Activated CD4-positive, alpha-beta T cell treated with anti-CD3 and anti-CD28 coated beads for 1 hour (primary cell): Measurements from ENCODE around the gene BGN.
A peak's percentile ranks its signal among the peaks of the same experiment; 100 is the strongest.

Source experiments
- DNase-seq: peaks from one replicate; pipeline ENCODE4 v3.0.0-alpha.2; 2020

Gene BGN

DNA sequence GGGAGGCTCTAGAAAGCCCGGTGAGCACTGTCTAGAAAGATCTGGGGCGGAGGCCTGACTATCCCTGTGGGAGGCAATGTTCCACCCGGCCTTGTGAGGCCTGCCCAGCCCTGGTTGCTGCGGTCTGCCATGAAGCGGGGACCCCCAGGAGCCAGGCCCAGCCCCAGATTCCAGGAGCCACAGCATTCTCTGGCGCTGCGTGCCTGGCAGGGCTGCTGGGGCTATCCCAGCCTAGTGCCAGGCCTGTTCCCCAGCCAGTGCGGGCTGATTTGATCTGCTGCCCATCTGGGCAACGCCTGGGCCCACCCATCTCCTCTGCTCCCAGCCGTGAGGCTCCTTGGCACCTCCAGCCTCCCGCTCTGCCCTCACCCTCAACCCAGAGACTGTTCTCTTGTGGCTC is 42.3 kb downstream of the BGN start:
- DNase-seq: no peak

DNA sequence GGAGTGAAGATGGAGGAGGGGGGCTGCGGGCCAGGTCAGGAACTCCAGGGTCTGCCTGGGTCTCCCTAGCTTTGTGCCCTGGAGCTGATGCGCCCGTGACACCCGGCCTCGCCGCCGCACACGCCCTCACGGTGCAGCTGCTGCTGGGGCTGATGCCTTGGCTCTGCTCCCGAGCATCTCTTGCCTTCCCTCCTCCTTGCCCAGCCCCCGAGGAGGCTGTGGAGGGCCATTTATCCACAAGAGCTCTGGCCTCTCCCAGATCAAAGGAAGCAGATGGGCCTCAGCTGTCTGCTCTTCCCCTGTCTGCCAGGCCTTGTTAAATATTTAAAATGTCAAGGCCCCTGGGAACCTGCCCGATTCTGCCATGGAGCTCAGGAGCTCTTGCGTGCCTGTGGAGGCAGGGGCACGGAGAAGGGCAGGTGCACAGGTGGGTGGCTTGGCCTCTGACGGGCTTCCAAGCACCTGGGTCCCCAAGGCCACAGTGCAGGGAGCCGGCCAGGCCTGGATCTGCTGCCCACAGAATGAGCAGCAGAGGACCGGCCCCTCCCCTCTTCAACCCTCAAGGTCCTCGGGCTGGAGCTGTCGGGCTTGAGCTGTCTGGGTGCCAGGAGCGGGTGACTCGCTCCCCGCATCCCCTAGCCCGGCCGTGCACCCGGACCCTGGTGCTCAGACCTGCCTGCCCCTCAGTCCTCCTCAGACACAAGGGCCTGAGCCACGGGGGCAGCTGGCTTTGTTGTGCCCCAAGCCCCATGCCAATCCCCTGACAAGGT is 42.9 kb downstream of the BGN start:
- no peak for DNase-seq

DNA sequence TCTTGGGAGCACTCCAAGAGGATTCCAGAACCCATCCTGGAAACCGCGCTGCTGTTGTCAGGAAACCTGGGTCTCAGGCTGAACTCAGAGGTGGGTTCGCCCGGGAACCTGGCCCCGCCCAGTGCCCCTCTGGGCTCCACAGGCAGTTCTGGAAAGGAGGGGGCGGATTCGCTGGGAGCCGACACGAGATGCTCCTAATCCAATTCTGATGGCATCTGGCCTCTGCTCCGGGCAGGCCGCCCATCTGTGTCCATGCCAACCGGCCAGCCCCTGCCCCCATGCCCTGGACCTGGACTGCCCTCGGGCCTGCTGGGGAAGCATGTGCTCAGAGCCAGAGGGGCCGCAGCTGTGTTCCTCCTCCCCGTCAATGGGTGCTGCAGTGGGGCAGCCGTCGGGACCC is 43.6 kb downstream of the BGN start:
- DNase-seq: no peak

DNA sequence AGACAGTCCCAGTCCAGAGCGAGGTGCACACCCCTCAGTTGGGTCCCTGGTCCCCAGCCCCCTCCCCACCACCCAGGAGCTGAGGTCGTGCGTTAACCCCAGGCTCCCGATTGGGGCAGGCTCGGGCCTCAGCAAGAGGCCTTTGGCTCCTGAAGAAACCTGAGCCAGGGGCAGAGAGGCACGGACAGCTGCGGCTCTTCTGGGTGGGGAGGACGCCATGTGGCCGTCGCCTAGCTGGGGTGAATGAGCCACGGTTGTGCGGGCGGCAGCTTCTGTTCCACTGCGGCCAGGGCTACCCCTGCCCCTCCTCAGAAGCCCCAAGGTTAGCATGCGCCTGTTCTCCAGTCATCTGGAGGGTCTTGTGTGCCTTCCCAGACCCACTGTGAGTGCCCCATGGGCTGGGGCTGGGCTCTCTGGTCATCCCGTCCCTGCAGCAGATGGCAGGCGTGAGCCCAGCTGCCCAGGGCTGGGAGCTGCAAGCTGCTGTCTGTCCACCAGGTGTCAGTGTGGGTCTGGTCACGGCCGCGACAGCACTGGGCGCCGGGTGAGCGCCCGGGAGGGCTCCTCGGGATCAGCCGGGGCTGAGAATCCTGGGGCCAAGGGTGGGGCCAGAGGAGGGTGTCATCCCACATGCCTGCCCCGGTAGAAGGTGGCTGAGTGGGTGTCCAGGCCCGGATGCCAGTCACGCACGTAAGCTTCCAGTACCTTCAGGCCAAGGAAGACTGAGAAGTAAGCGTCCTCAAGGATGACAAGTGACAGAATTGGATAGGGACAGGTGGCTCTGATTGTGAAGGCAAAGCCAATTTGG is 44.6 kb downstream of the BGN start:
- peak; percentile 25 for DNase-seq

DNA sequence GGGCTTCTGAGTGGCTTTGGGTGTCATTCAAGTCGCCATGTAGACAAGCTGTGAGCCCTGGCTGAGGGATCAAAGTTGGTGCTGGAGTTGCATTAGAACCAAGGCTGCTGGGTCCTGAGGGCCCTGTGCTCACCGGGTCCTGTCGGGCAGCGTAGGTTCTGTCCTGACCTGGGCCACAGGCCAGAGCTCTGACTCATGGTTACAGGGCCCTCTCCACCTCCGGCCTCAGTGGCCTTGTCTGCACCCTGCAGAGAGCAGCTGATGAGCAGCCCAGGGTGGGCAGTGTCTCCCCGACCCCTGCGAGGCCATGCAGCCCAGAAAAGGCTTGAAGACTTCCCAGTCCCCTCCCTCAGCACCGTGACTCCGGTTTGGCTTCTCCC is 45.2 kb downstream of the BGN start:
- DNase-seq: no peak

DNA sequence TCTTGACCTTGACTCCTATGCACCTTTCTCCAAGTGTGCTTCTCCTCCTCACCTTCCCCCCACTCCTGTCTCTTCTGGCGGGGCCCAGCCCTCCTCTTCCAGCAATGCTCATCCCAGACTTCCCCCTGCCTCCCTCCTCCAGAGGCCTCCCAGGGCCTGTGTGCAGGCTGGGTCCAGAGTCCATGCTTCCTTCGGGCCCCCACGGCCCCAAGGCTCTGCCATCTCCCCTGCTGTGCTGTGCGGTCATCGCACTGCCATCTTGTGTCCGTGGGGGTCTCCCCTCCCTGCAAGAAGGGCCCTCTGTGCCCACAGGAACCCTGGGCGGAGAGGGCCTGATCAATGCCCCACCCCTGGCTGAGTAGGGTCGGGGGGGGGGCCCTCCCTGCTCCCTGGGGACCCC is 49.9 kb downstream of the BGN start:
- DNase-seq: no peak

DNA sequence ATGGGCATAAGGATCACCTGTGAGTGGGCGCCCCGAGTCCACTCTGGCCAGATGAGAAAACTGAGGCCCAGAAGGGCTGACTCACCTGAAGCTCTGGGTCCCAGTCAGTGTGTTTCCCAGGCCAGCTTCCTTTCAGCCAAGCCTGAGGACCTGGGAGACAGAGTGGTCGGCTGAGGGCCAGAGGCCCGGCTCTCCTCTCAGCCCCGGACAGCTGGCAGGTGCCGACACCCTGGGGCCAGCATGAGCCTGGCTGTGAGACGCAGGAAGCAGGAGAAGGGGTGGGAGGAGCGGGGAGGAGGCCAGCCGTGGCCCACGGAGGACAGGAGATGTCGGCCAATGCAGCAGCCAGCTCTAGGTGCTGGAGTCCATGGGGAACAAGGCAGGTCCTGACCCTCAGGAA is 51.6 kb downstream of the BGN start:
- no peak for DNase-seq

DNA sequence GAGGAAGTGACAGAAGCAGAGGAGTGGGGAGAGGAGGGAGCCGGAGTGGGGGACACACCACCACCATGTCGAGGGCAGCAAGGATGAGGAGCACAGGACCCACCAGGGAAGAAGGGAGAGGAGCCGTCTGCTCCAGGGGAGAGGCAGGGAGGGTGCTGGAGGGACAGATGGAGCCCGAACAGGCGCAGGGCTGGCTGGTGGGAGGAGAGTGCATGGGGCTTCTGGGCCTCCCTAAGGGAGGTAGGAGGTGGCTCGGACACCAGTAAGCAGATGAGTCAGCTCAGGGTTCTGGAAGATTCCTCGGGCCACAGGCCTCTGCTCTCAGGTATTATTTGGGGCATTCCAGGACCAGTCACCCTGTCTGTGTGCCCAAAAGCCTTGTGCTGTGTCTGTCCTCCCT is 52.4 kb downstream of the BGN start:
- DNase-seq: no peak

DNA sequence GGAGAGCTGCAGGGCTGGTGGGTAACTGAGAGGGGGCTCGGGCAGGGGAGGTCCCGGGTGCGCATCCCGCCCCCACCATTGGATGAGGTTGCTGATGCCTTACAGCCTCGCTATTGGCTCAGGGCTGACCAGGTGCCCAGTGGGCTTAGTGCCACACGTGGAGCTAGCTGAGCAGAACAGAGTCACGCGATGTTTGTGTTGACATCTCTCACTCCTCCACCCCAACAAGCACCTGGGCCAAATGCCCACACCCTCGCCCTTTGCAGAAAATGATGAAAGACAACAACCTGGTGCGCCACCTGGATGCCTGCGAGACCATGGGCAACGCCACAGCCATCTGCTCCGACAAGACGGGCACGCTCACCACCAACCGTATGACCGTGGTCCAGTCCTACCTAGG is 54.5 kb downstream of the BGN start:
- no peak for DNase-seq

DNA sequence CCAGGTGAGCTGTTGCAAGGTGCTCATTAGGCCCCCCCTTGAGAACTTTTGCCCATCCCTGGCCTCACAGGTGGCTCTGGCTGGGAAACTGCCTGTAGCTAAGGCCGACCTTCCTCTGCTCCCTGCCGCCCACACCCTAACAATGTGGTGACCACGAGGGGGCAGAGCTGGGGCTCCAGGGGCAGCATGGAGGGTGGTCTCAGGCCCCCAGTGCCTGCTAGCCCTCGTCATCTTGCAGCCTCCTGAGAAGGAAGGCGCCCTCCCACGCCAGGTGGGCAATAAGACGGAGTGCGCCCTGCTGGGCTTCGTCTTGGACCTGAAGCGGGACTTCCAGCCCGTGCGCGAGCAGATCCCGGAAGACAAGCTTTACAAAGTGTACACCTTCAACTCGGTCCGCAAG is 55.0 kb downstream of the BGN start:
- DNase-seq: no peak

DNA sequence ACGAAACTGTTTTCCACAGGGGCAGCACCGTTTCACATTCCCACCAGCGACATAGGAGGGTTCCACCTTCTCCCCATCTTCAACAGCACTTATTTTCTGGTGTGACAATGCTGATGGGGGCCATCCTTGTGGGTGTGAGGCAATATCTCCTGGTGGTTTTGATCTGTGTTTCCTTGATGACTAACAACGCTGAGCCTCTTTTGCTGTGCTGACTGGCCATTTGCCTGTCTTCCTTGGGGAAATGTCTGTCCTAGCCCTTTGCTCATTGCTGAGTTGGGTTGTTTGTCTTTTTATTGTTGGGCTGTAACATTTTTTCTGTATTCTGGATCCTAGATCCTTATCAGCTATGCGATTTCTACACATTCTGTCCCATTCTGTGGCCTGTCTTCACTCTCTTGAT is 56.4 kb downstream of the BGN start:
- no peak for DNase-seq

DNA sequence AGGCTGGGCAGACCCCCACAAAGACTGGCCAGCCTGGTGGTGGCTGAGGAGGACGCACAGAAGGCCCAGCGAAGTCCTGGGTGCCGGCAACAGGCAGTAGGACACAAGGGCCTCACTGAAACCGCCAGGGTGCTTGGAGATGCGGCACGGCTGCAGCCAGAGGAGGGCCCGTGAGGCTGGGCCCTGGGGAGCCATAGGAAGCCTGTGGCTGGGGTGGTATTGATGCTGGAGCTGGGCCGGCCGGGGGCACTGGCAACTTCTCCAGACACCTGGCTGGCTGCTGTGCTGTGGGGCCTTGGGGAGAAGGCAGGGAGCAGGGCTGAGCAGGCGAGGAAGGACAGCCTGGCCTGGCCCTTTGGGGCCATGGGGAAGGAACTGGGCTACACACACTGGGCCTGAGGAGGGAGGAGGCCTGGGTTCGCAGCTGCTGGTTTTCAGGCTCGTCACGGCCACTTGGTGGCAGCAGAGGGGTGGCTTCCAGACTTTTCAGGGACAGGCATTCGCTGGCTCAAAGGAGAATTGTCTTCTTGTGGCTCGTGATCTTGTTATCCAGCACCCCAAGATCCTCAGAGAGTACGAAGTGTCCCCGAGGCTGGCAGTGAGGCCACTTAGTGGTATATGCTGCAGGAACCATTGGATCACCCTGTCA is 59.9 kb downstream of the BGN start:
- peak; percentile 41 for DNase-seq

DNA sequence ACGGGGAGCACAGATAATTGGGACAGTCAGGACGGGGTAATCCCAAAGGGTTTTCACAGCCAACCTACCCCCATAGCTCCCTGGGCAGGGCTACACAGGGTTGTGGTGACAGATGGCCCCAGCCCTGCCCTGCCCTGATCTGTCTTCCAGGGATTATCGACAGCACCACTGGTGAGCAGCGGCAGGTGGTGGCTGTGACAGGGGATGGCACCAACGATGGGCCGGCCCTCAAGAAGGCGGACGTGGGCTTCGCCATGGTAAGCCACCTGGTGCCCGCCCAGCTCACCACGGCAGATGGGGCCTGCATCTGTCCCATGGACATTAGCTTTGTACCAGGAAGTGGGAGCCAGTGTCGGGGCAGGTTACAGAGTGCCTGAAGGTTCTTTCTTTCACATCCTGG is 62.0 kb downstream of the BGN start:
- no peak for DNase-seq

DNA sequence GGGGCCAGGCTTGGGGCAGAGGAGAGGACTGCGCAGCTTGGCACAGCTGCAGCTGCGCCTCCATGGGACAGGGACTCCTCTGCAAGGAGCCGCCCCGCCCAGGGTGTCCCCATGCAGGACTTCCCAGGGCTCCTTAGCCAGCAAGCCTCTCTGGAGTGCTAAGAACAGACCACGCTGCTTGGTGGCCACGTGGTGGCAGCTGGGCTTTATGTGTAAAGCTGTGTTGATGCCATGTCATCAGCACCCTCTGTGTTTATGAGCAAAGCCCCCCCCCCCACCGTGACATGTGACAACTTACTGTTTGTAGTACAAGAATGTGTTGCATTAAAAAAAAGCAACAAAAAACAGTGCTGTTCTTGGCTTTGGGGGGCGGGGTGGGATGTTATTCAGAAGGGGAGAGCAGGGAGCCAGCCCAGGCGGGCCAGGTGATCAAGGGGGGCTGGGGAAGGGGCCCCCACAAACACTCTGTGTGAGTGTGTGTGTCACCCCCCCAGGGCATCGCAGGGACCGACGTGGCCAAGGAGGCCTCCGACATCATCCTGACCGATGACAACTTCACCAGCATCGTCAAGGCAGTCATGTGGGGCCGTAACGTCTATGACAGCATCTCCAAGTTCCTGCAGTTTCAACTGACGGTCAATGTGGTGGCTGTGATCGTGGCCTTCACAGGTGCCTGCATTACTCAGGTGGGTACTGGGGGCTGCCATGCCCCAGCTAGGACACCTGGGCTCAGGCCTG is 63.0 kb downstream of the BGN start:
- no peak for DNase-seq
